IMR-90 (cell line): Measurements from ENCODE around the gene STK32A. TPM values are rescaled to one million over a fixed set of nuclear protein-coding genes. Genes with fewer than 3 reads are reported as not detected.

Experiments used
- ATAC-seq: fragments of 200-7000 bp; cut with Tn5 transposase; 2 replicates; pipeline ENCODE4 v1.9.1; 2020; ENCODE audit warnings: low read depth, mild to moderate bottlenecking, moderate library complexity
- BruUV-seq: library from RNA; stranded (reverse); fragments of 400-500 nt; replicated peaks from 2 replicates; lab custom pipeline; 2021; lab: Mats Ljungman, UMichigan
- CTCF ChIA-PET: fragments of 300-600 bp; formaldehyde crosslinking; extraction: SDS; loops from one replicate; lab custom pipeline; 2021; ENCODE audit warnings: antibody characterized with exemption; lab: Yijun Ruan, JAX
- POLR2A ChIA-PET: fragments of 300-600 bp; sonication (Branson Sonifier 250); formaldehyde crosslinking; loops from one replicate; lab custom pipeline; 2022; ENCODE audit warnings: antibody characterized with exemption; ENCODE audit not compliant: unreplicated experiment; lab: Charles Lee
- DNase-seq: peaks from one replicate; pipeline ENCODE4 v3.0.0; 2013
- H2AFZ ChIP-seq: replicated peaks from 2 replicates; pipeline ENCODE3; 2013; ENCODE audit warnings: low read length, mild to moderate bottlenecking; ENCODE audit not compliant: poor library complexity
- H2AK5ac ChIP-seq: 2 replicates; pipeline ENCODE4 v1.6.1; 2013; ENCODE audit warnings: low read depth, low read length, inconsistent platforms
- H2AK9ac ChIP-seq: replicated peaks from 2 replicates; pipeline ENCODE3; 2013; ENCODE audit warnings: mild to moderate bottlenecking, low read depth, low read length, moderate library complexity; ENCODE audit not compliant: poor library complexity
- H2BK120ac ChIP-seq: 2 replicates; pipeline ENCODE4 v1.6.1; 2013; ENCODE audit warnings: low read depth, low read length, inconsistent platforms
- H2BK15ac ChIP-seq: 3 replicates; pipeline ENCODE4 v1.6.1; 2013; ENCODE audit warnings: low read depth, low read length, inconsistent platforms
- H2BK20ac ChIP-seq: 2 replicates; pipeline ENCODE4 v1.6.1; 2013; ENCODE audit warnings: low read depth, mild to moderate bottlenecking, inconsistent platforms, low read length, moderate library complexity
- H2BK5ac ChIP-seq: 2 replicates; pipeline ENCODE4 v1.6.1; 2013; ENCODE audit warnings: mild to moderate bottlenecking, low read depth, low read length, inconsistent platforms; ENCODE audit not compliant: poor library complexity, severe bottlenecking
- H3K14ac ChIP-seq: replicated peaks from 2 replicates; pipeline ENCODE4 v1.6.1; 2013; ENCODE audit warnings: low read depth, low read length, inconsistent platforms
- H3K18ac ChIP-seq: 2 replicates; pipeline ENCODE4 v1.6.1; 2013; ENCODE audit warnings: low read depth, low read length, control low read depth
- H3K23ac ChIP-seq: 2 replicates; pipeline ENCODE4 v1.6.1; 2013; ENCODE audit warnings: low read depth, low read length, inconsistent platforms
- H3K27ac ChIP-seq: 2 replicates; pipeline ENCODE4 v1.5.1; 2013; ENCODE audit warnings: mild to moderate bottlenecking, control low read depth, low read length; ENCODE audit not compliant: insufficient read depth
- H3K27me3 ChIP-seq: 2 replicates; pipeline ENCODE4 v1.6.1; 2013; ENCODE audit warnings: low read length; ENCODE audit not compliant: control insufficient read depth, insufficient read depth
- H3K36me3 ChIP-seq: 2 replicates; pipeline ENCODE4 v1.6.1; 2013; ENCODE audit warnings: low read length, mixed read lengths; ENCODE audit not compliant: control insufficient read depth, insufficient read depth
- H3K4ac ChIP-seq: 2 replicates; pipeline ENCODE4 v1.6.1; 2013; ENCODE audit warnings: low read depth, low read length, inconsistent platforms
- H3K4me1 ChIP-seq: 2 replicates; pipeline ENCODE4 v1.6.1; 2013; ENCODE audit warnings: low read length, mixed read lengths; ENCODE audit not compliant: control insufficient read depth, insufficient read depth
- H3K4me2 ChIP-seq: 2 replicates; pipeline ENCODE4 v1.6.1; 2013; ENCODE audit warnings: low read depth, mild to moderate bottlenecking, control low read depth, low read length, moderate library complexity
- H3K4me3 ChIP-seq: 2 replicates; pipeline ENCODE4 v1.5.1; 2013; ENCODE audit warnings: low read depth, mild to moderate bottlenecking, control low read depth, low read length, moderate library complexity; ENCODE audit not compliant: insufficient read depth
- H3K56ac ChIP-seq: 2 replicates; pipeline ENCODE4 v1.6.1; 2013; ENCODE audit warnings: low read length, inconsistent platforms; ENCODE audit not compliant: insufficient read depth; ENCODE audit errors: extremely low read depth
- H3K79me1 ChIP-seq, 2 experiments: 2 replicates each; pipeline ENCODE4 v1.6.1; 2013; ENCODE audit warnings: low read length in 2 of 2, inconsistent platforms in 1 of 2, low read depth in 1 of 2
- H3K9ac ChIP-seq: 2 replicates; pipeline ENCODE4 v1.6.1; 2013; ENCODE audit warnings: low read depth, low read length, control low read depth
- H3K9me1 ChIP-seq: 2 replicates; pipeline ENCODE4 v1.6.1; 2013; ENCODE audit warnings: low read length, inconsistent platforms; ENCODE audit not compliant: insufficient read depth
- H3K9me3 ChIP-seq: 2 replicates; pipeline ENCODE4 v1.6.1; 2013; ENCODE audit warnings: low read length; ENCODE audit not compliant: control insufficient read depth, insufficient read depth
- H4K20me1 ChIP-seq: 2 replicates; pipeline ENCODE4 v1.6.1; 2013; ENCODE audit warnings: low read length, inconsistent platforms; ENCODE audit not compliant: insufficient read depth
- H4K5ac ChIP-seq: 2 replicates; pipeline ENCODE4 v1.6.1; 2013; ENCODE audit warnings: mild to moderate bottlenecking, low read depth, low read length, control low read depth
- H4K8ac ChIP-seq, 2 experiments: 2 replicates each; pipeline ENCODE4 v1.6.1; 2013; ENCODE audit warnings: low read depth in 2 of 2, low read length in 2 of 2, control low read depth in 1 of 2, inconsistent platforms in 1 of 2
- H4K91ac ChIP-seq: 2 replicates; pipeline ENCODE4 v1.6.1; 2013; ENCODE audit warnings: low read depth, low read length, inconsistent platforms; ENCODE audit not compliant: insufficient read depth
- BHLHE40 ChIP-seq: fragments of 150-350 bp; IDR thresholded peaks from 2 replicates; pipeline ENCODE4 v1.6.1; 2016; ENCODE audit warnings: mild to moderate bottlenecking, low read depth, low read length
- CEBPB ChIP-seq: IDR thresholded peaks from 2 replicates; pipeline ENCODE4 v1.6.1; 2012; ENCODE audit warnings: low read depth, low read length, improper control_type of control experiment
- CHD1 ChIP-seq: IDR thresholded peaks from 2 replicates; pipeline ENCODE4 v1.6.1; 2012; ENCODE audit warnings: low read depth, low read length, improper control_type of control experiment
- FOS ChIP-seq: fragments of 150-350 bp; IDR thresholded peaks from 2 replicates; pipeline ENCODE4 v1.6.1; 2016; ENCODE audit warnings: low read depth, low read length
- USF2 ChIP-seq: fragments of 150-350 bp; IDR thresholded peaks from 2 replicates; pipeline ENCODE4 v1.6.1; 2017; ENCODE audit warnings: mild to moderate bottlenecking, antibody characterized with exemption, low read length, low read depth
- WGBS, 2 experiments: methylation state at CpG; one replicate each; pipeline versions ENCODE4 v1.1.5 to v1.1.7; 2013; ENCODE audit warnings: missing lambda C conversion rate in 2 of 2; ENCODE audit not compliant: insufficient read length in 1 of 2; ENCODE audit errors: extremely low coverage in 2 of 2; 5-methylcytosine and 5-hydroxymethylcytosine counted together
- dilution Hi-C: fragments of 300-500 bp; cut with HindIII; formaldehyde crosslinking; loops from one replicate; pipeline ENCODE4 v1.14.3; 2018; ENCODE audit warnings: low sequenced_read_pairs; ENCODE audit not compliant: unreplicated experiment
- in situ Hi-C: fragments of 300-500 bp; cut with MboI; formaldehyde crosslinking; loops from 3 replicates; pipeline ENCODE4 v1.14.3; 2019; ENCODE audit warnings: low sequenced_read_pairs, inconsistent platforms, mixed read lengths
- intact Hi-C: fragments of 100-400 bp; cut with micrococcal nuclease; formaldehyde crosslinking; loops from 2 replicates; pipeline ENCODE4 v1.10.0; 2022
- polyA plus RNA-seq, 3 experiments: library from polyadenylated mRNA; depleted of rRNA; stranded (reverse); fragments of >200 nt; gene quantifications; 2 replicates each; pipeline ENCODE4 v1.2.3, GENCODE V29; 2012; ENCODE audit warnings: low replicate concordance in 1 of 3
- total RNA-seq: library from RNA; depleted of rRNA; stranded (reverse); fragments of >200 nt; gene quantifications from 2 replicates; pipeline ENCODE4 v1.2.3, GENCODE V29; 2012
- TF ChIP-seq, protein P1 (sequence below): fragments of 150-350 bp; IDR thresholded peaks from 2 replicates; pipeline ENCODE4 v1.6.1; 2016; ENCODE audit warnings: low read depth, mild to moderate bottlenecking, low read length, moderate library complexity, borderline replicate concordance

The STK32A gene
- total and polyA plus RNA-seq, 2 of the 4 experiments (the other 2 are of a cell fraction), result 0.12 to 0.18 TPM

DNA sequence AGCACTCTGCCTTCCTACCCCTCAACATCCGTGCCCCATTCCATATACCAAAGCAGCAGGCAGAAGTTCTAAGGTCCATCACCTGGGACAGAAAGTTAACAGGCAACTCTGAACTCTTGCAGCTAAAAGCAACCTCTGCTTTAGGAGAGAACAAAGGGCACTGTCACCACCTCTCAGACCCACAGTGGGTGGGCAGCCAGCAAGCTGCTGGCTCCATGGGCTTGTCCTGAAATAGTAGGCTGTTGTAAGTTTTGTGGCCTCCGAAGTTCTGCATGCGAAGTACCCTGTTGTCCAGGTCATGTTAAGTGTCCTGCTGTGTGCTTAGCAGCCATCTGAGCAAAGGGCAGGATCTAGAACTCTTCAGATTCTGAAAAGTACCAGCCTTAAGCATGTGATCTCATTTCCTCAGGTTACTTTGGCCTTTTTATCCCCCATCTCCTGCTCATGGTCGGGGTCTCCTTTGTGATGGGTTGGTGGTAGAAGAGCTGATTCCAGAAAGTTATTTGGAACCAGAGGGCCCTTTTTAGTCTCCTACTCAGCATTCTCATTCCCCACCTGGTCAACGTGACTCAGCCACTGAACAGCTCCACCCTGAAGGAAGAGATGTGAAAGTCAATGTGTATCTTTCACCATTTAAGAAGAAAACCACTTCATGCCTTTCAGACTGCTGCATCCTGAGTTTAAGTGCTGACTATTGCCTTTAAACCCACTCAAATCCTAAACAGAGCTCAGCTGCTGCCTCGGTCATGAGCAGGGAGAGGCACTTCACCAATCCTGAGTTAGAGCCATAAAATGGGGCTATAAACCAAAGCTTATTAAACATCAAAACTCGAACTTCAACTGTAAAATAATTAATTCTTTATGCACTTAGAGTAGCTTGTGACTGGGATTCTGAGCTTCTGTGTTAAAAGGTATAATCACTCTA lies 153.6 kb downstream of the STK32A start (continued):
- TF ChIP-seq CHD1, result no peak

GRCh38 chr5:147390654-147391225 lies 155.9 kb downstream of the STK32A start:
- H2AFZ ChIP-seq, result no peak overlapping the region
- no peak overlapping the region for H3K4me3 ChIP-seq
- no peak overlapping the region for H3K23ac ChIP-seq
- in situ Hi-C loops, result loop anchor here (5.0 kb wide), 1 partner anchor 172 kb away; no protein-coding TSS in a partner anchor
- H3K4ac ChIP-seq, result no peak overlapping the region
- no peak overlapping the region for H2BK20ac ChIP-seq
- H4K8ac ChIP-seq, result no peak overlapping the region
- no peak overlapping the region for H4K5ac ChIP-seq
- no peak overlapping the region for H4K91ac ChIP-seq
- no peak overlapping the region for H2AK9ac ChIP-seq
- no peak overlapping the region for H3K9ac ChIP-seq
- H3K4me2 ChIP-seq, result no peak overlapping the region
- BruUV-seq, result no TSS peak
- ChIA-PET POLR2A (no interaction called here), CTCF (interaction anchor here (0.6 to 1.5 kb wide), 3 partner anchors 164 to 182 kb away, joined by 4 to 7 read pairs (median 6); no protein-coding TSS in a partner anchor)
- dilution Hi-C loops, result no loop called here
- no peak overlapping the region for H3K27ac ChIP-seq
- H3K36me3 ChIP-seq, result peaks cover 5% of the 10 kb centered on the region
- intact Hi-C loops, result loop anchor here (2.0 kb wide), 1 partner anchor 166 kb away; no protein-coding TSS in a partner anchor
- H3K18ac ChIP-seq, result no peak overlapping the region
- 60% methylated on average over 1 of the region's 3 CpGs; no CpG with 5 or more reads in 1 of the 2 experiments for WGBS, 2 experiments
- no peak overlapping the region for H2BK5ac ChIP-seq
- TF ChIP-seq BHLHE40, result no peak
- TF ChIP-seq, protein P1, sequence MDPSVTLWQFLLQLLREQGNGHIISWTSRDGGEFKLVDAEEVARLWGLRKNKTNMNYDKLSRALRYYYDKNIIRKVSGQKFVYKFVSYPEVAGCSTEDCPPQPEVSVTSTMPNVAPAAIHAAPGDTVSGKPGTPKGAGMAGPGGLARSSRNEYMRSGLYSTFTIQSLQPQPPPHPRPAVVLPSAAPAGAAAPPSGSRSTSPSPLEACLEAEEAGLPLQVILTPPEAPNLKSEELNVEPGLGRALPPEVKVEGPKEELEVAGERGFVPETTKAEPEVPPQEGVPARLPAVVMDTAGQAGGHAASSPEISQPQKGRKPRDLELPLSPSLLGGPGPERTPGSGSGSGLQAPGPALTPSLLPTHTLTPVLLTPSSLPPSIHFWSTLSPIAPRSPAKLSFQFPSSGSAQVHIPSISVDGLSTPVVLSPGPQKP, result no peak
- TF ChIP-seq USF2, result peak; percentile 53; the same call in 1 of the 2 replicates
- TF ChIP-seq FOS, result no peak
- no peak for TF ChIP-seq CEBPB
- no peak overlapping the region for H2AK5ac ChIP-seq
- H2BK120ac ChIP-seq, result no peak overlapping the region
- no peak overlapping the region for H2BK15ac ChIP-seq
- H3K14ac ChIP-seq, result no peak overlapping the region
- ATAC-seq, result no peak
- H3K9me1 ChIP-seq, result no peaks in the 10 kb centered on the region
- DNase-seq, result no peak
- H3K56ac ChIP-seq, result no peak overlapping the region
- no peaks in the 10 kb centered on the region for H3K27me3 ChIP-seq
- H3K79me1 ChIP-seq, result no peaks in the 10 kb centered on the region
- H3K9me3 ChIP-seq, result no peaks in the 10 kb centered on the region
- peaks cover 3% of the 10 kb centered on the region; the same call in 1 of the 2 replicates for H3K4me1 ChIP-seq
- no peaks in the 10 kb centered on the region for H4K20me1 ChIP-seq
